GDM1 (cell line): ENCODE data around the gene STXBP6.

Experiments used
- DNase-seq: peaks from one replicate; lab custom pipeline; 2025; lab: John Stamatoyannopoulos, UW

The STXBP6 gene

DNA sequence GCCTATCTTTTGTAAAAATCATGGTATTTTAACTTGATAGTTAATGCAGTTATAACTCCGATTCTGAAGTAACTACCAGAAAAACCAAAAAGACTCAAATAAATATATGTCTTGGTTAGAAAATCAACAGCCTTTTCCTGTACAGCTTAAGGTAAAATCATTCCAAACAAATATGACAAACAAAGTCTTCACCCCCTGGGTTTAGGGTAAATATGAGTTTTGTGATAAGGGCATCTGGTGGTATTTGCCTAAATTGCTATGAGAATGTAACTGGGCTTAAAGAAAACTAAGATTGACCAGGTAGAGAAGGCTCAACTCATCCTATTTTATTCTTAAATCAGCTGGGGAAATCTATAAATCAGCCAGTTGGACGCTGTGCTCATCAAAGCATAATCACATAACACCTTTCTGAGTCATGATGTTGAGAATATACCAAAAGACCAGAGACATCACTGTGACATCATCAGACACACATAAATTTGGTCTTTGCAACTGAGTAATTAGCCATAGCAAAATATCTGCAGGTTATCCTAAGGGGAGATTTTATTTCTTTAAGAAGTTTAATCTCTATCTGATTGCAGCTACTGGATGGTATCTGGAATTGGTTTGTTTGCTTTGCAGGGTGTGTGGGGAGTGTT, 133.9 kb downstream of the STXBP6 start:
- no peak for DNase-seq

GRCh38 chr14:24915403-24915921, 134.5 kb downstream of the STXBP6 start:
- DNase-seq, result no peak

DNA sequence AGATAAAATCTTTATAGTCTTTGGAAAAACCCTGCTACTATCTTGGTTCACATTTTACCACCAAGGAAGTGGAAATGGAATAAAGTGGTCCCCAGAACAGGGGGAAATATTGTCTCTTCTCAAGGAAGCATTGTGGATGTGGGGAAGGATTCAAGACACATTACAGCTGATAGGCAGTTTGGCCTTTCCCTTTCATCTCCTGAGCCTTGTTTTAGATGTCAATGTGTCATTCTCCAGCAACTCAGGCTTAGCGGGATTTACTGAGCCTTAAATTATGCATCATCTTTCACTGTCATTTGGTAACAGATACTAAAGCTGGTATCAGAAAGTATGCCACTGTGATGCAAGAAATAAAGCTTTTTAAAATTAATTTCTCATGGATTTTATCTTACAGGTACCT, 136.2 kb downstream of the STXBP6 start:
- no peak for DNase-seq

DNA sequence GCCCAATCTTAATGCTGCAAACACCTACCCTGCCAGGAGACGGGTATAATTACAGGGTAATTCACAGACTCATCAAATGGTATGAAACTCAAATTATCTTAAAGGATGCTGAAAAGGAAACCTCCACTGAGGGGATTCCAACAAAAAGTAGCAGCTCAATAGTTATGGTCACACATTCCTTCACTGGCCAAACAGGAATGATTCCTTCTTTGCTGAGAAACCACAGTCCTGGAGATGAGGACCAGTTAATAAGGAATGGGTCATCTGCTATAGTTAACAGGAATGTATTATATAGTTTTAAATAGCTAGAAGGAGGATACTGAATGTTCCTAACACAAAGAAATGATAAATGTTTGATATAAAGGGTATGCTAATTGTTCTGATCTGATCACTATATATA, 136.9 kb downstream of the STXBP6 start:
- DNase-seq, result no peak

DNA sequence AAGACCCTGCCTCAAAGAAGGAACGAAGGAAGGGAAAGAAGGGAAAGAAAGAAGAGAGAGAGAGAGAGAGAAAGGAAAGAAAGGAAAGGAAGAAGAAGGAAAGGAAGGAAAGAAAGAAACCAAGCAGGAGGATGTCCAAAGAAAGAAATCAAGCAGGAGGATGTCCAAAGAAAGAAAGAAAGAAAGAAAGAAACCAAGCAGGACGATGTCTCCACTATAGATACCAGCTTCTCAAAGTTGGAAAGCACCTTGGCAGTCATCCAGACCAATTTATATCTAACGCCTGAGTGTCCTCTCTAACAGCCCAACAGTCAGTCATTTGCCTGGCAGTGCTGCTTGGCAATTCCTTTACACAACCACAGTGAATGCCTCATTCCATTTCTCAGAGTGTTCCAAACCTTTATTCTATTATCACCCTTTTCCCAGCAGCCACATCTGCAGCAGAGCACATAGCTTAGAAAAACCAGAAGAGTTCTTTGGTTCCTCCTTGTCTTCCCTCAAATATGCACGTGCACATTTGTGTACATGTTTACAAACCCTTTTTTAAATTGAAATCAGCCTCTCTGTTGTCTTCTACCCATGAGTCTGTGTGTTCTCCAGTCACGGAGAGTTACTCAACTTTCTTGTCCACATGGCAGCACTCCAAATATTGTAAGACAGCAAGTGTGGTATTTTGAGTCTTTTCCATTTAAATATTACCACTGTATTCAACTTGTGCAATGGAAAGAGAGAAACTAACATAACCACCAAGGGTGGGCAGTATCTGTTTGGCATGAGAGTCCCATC, 138.4 kb downstream of the STXBP6 start:
- DNase-seq, result no peak

- no peak for DNase-seq
Observed at GRCh38 chr14:24910408-24910986, 139.4 kb downstream of the STXBP6 start.

DNA sequence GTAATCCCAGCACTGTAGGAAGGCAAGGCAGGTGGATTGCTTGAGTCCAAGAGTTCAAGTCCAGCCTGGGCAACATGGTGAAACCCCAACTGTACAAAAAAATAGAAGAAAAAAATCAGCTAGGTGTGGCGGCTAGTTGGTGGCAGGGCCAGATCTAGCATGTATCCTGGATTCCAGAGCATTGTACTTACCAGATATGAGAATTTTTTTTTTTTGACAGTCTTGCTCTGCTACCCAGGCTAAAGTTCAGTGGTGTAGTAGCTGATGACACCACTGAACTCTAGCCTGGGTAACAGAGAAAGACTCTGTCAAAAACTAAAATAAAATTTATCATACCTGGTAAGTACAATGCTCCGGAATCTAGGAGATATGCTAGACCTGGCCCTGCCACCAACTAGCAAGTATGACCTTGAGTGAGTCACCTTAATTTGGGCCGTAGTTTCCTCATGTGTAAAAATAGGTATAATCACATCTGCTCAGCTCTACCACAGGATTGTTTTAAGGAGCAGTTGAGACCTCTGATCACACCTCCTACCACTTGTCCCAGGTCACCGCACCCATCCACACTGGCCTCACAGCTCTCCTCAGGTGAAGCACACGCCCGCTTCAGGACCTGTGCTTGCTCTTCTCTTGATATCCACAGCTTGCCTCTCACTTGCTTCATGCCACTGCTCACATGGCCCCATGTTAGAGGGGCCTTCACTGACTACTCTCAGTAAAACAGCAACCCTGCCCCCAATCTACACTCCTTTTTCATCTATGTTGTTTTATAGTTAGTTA, 140.2 kb downstream of the STXBP6 start:
- no peak for DNase-seq

DNA sequence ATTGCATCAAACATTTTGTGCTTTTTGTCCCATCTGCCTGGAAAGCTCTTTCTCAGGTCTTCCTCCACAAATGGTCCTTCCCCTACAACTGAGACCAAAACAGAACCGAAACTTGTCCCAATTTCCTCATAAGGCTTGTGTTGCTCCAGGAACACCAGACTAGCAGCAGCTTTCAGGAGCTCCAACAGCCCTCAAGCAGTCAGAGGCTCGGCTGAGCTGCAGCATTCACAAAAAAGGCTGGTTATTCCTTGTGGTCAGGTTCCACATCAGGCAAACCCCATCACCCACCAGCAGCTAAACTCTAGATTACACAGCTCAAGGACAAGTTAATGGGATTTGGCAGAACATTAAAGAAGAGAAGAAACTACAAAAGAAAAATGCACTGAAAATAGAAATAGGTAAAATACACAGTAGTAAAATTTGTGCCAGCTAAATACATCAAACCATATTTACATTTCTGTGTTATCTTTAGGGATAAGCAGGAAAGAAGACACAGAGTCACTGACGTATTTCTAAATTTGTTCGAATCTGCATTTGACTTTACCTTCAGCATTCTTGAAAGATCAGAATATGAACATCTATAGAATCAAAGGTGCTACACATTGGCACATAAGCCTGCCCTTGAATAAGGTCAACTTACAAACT, 141.2 kb downstream of the STXBP6 start:
- no peak for DNase-seq

DNA sequence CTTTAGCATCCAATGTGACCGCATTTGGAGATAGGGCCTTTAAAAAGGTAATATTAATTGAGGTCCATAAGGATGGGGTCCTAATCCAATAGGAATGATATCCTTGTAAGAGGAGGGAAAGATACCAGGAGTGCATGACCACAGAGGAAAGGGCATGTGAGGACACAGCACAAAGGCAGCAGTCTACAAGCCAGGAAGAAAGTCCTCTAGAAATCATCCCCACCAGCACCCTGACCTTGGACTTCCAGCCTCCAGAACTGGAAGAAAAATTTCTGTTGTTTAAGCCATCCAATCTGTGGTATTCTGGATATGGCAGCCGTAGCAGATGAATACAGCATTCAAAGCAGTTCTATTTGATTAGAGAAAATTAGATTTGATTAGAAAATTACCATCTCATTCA, 145.4 kb downstream of the STXBP6 start:
- DNase-seq, result no peak

DNA sequence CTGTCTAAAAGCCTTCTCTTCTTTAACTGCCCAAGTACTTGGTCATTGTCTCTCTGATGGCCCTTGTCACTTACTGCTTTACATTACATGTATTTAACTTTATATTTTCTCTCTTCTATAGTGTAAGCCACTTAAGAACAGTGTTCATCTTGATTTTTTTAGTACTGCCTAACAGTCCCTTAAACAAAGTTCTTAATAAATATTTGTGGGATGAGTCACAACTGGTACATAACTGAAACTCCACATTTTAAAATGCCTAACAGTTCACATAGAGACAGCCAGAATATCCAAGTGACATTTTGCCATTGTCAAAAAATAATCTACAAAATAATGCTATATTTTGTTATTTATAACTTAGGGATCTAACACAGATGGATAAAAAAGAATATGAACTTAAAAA, 146.6 kb downstream of the STXBP6 start:
- DNase-seq, result no peak

GRCh38 chr14:24900269-24901100, 149.5 kb downstream of the STXBP6 start:
- no peak for DNase-seq

- no peak for DNase-seq
Observed at GRCh38 chr14:24897793-24898192, 152.2 kb downstream of the STXBP6 start.

DNA sequence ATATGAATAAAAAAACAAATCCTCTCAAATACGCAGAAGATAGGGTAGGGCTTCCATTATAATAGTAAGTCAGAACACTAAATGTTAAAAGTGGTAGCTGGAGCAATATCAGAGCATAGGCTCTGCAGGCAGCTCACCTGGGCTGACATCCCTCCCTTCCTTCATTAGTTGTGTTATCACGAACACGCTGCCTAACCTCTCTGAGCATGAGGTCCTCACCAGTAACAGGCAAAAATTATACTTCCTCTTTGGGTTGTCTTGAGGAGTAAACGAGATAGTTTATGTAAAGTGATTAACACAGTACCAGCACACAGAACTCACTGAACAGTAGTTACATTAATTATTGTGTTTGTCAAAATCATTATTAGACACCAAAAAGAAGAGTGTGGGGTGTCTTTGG, 154.3 kb downstream of the STXBP6 start:
- no peak for DNase-seq

DNA sequence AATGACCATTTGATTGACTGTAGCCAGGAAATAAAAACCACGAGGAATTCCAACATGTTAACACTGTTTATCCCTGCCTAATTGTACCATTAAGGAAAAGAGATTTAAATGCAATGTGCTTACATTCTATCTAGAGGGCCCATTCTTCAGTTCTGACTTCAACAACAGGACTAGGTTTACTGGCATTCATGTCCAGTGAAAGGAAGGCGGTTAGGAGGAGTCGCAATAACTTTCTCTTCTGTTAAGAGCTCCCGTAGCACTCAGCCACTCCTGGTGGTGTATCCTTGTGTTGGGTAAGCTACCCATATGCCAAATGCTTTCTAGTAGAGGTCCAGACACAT, 154.7 kb downstream of the STXBP6 start:
- no peak for DNase-seq

DNA sequence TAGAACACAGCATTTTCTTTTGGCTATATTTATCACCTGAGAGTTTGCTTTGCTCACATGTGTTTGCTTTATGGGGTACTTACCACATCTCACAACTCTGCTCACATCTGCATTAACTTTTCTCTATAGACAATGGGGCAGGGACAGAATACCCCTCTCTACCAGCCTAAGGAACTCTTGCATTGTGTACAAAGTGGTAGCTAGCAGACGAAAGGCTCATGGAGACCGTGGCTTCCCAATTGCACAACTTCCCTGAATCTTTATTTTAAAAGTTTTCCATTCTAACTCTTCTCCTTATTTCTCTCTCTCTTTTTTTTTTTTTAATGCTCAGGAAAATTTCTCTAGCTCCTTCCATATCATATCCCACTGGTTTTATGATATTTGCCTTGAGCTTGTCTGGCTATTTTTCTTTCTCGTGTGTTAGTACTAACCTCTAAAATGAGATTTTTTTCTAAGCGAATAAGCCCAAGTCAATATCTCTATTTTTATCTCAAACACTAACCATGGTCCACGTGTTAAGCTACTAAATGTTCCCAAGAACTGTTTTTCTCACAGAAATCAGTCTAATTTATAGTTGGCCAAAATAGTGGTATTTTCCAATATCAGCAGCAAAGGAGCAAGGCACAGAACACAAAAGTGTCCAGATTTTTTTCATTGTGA, 155.2 kb downstream of the STXBP6 start:
- DNase-seq, result no peak

DNA sequence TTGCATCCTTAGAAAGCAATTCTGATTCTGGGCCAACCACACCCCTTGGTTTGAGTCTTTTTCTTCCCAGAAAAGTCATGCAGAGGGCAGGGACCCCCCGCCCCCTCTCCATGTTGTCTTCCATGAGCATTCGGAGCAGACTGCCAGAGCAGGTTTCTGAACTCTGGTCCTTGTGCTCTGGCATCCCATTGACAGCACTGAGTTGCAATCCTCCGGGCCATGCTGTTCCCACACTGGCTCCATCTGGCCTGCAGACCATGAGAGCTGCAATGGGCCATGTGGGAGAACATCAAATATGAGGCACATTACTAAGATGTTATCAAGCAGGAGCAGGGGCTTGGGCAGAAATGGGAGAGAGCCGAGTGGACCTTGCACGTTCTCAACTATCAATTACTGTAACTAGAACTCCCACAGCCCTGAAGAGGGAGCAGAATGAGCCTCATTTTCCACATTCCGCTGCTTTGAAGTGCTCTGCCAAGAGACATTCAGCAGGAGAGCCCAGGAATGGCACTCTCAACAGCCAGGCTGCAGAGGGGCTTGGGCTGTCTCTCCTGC, 157.4 kb downstream of the STXBP6 start:
- no peak for DNase-seq

DNA sequence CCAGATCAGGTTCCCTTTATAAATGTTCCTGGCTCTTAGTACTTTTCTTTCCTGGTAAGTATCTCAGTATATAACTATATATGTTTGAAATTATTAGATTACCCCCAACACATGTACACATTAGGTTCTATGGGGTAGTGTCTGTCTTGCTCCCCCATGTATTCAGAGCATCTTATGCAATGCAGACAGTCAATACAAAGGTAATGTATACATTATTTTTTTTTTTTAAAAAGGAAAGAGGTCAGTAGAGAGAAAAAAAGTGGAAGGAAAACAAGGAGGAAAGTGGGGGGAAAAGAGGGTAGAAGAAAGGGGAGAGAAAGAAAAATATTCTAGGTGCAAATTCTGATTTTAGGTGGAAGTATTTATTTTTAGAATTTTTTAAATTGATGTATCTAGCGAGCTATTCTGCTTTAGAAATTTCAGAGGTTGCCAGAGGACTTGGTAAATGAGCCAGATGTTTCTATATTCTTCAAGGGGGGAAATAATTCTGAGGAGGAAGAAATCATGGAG, 157.9 kb downstream of the STXBP6 start:
- no peak for DNase-seq

DNA sequence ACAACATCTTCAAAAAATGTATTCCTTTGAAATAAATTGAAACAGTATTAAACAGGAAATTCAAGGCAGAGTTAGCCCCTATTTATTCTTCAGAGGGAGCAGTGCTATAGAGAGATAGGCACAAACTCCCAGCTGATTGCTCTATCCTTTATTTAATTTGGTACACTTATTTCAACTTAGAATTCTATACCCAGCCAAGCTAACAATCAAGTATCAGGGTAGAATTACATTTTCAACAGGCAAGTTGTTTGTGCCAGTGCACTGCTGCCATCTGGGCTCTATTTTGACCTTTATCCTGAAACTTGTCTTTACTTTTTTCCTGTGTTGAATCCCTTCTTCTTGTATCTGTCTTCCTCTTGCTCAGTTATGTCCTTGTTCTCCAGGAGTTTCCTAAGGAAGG, 159.2 kb downstream of the STXBP6 start:
- no peak for DNase-seq

GRCh38 chr14:24889843-24890242, 160.1 kb downstream of the STXBP6 start:
- DNase-seq, result no peak

GRCh38 chr14:24888532-24888931, 161.4 kb downstream of the STXBP6 start:
- DNase-seq, result no peak
